Loucy (cell line): ENCODE results near the gene HOPX.

Source experiments
- H2AFZ ChIP-seq: fragments of 200-600 bp; sonication (generic); 2 replicates; pipeline ENCODE4 v1.6.0; 2016; ENCODE audit warnings: antibody characterized with exemption, mild to moderate bottlenecking, low read length, moderate library complexity
- H3F3A ChIP-seq: fragments of 200-600 bp; 2 replicates; pipeline ENCODE4 v1.6.0; 2016; ENCODE audit warnings: antibody characterized with exemption, low read depth, mild to moderate bottlenecking
- H3K27me3 ChIP-seq: fragments of 200-600 bp; sonication (generic); 2 replicates; pipeline ENCODE4 v1.6.1; 2014; ENCODE audit warnings: low read length, mild to moderate bottlenecking; ENCODE audit not compliant: insufficient read depth, poor library complexity, severe bottlenecking
- H3K36me3 ChIP-seq: fragments of 200-600 bp; sonication (generic); 2 replicates; pipeline ENCODE4 v1.6.1; 2016; ENCODE audit warnings: low read length; ENCODE audit not compliant: insufficient read depth
- H3K4me1 ChIP-seq: fragments of 200-600 bp; sonication (generic); 2 replicates; pipeline ENCODE4 v1.5.1; 2014; ENCODE audit warnings: low read length, mild to moderate bottlenecking; ENCODE audit not compliant: insufficient read depth, poor library complexity, severe bottlenecking
- H3K4me2 ChIP-seq: fragments of 200-600 bp; sonication (generic); 2 replicates; pipeline ENCODE4 v1.6.0; 2014; ENCODE audit warnings: antibody characterized with exemption, low read length, low read depth, mild to moderate bottlenecking; ENCODE audit not compliant: poor library complexity, severe bottlenecking
- H3K4me3 ChIP-seq: fragments of 200-600 bp; sonication (generic); 2 replicates; pipeline ENCODE4 v1.5.1; 2014; ENCODE audit warnings: low read length, mild to moderate bottlenecking, mixed read lengths; ENCODE audit not compliant: poor library complexity, severe bottlenecking
- H3K79me2 ChIP-seq: fragments of 200-600 bp; sonication (generic); 2 replicates; pipeline ENCODE4 v1.6.1; 2014; ENCODE audit warnings: low read length; ENCODE audit not compliant: insufficient read depth
- H3K9ac ChIP-seq: fragments of 200-600 bp; sonication (generic); 2 replicates; pipeline ENCODE4 v1.6.0; 2014; ENCODE audit warnings: mild to moderate bottlenecking, low read depth, low read length, moderate library complexity; ENCODE audit not compliant: poor library complexity, severe bottlenecking
- H3K9me2 ChIP-seq: fragments of 200-600 bp; sonication (generic); replicated peaks from 2 replicates; pipeline ENCODE4 v1.6.1; 2016; ENCODE audit warnings: low read depth, low read length, mixed read lengths
- H3K9me3 ChIP-seq: fragments of 200-600 bp; sonication (generic); 2 replicates; pipeline ENCODE4 v1.6.1; 2014; ENCODE audit warnings: mild to moderate bottlenecking, antibody characterized with exemption, low read length, low read depth; ENCODE audit not compliant: insufficient read depth
- H4K20me1 ChIP-seq: fragments of 200-600 bp; sonication (generic); 2 replicates; pipeline ENCODE4 v1.6.0; 2014; ENCODE audit warnings: antibody characterized with exemption, low read length, mild to moderate bottlenecking; ENCODE audit not compliant: insufficient read depth, poor library complexity, severe bottlenecking
- EZH2phosphoT487 ChIP-seq: fragments of 200-600 bp; IDR thresholded peaks from 2 replicates; pipeline ENCODE4 v1.6.1; 2018; ENCODE audit warnings: antibody characterized with exemption, mild to moderate bottlenecking, moderate library complexity, borderline replicate concordance
- TF ChIP-seq, protein P1 (sequence below): fragments of 200-600 bp; sonication (generic); conservative IDR thresholded peaks from 2 replicates; pipeline ENCODE4 v1.5.1; 2014; ENCODE audit warnings: mild to moderate bottlenecking, antibody characterized with exemption, low read length

The HOPX gene

DNA sequence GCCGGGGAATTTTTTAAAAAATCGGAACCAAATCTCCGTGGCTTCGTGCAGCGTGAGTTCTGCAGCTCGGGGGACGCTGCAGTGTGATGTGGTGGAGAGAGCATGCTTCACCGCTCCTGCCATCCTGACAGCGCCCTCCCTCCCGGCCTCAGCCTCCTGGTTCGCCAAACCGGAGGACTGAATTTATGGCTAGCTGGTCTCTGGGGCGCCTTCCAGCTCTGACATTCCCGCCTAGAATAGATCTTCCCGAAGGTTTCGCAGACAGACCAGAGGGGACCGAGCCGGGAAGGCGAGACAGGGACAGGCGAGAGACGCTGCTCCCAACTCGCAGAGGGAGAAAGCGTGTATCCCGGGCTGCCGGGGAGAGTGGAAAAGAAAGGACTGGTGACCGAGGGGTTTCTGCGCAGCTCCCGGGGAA is 25.9 kb downstream of the HOPX start:
- Histone ChIP-seq H3K36me3 (no peaks in the 10 kb centered on the region), H2AFZ (no peak overlapping the region), H3K79me2 (no peaks in the 10 kb centered on the region), H3F3A (peaks cover 9% of the 10 kb centered on the region; the same call in 1 of the 2 replicates), H3K27me3 (no peaks in the 10 kb centered on the region), H3K9ac (no peak overlapping the region), H4K20me1 (no peaks in the 10 kb centered on the region), H3K4me3 (no peak overlapping the region), H3K4me2 (no peak overlapping the region), H3K4me1 (peaks cover 76% of the 10 kb centered on the region), H3K9me3 (no peaks in the 10 kb centered on the region), H3K9me2 (no peaks in the 10 kb centered on the region)
- TF ChIP-seq, protein P1, sequence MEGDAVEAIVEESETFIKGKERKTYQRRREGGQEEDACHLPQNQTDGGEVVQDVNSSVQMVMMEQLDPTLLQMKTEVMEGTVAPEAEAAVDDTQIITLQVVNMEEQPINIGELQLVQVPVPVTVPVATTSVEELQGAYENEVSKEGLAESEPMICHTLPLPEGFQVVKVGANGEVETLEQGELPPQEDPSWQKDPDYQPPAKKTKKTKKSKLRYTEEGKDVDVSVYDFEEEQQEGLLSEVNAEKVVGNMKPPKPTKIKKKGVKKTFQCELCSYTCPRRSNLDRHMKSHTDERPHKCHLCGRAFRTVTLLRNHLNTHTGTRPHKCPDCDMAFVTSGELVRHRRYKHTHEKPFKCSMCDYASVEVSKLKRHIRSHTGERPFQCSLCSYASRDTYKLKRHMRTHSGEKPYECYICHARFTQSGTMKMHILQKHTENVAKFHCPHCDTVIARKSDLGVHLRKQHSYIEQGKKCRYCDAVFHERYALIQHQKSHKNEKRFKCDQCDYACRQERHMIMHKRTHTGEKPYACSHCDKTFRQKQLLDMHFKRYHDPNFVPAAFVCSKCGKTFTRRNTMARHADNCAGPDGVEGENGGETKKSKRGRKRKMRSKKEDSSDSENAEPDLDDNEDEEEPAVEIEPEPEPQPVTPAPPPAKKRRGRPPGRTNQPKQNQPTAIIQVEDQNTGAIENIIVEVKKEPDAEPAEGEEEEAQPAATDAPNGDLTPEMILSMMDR, result no peak
- no peak for TF ChIP-seq EZH2phosphoT487

DNA sequence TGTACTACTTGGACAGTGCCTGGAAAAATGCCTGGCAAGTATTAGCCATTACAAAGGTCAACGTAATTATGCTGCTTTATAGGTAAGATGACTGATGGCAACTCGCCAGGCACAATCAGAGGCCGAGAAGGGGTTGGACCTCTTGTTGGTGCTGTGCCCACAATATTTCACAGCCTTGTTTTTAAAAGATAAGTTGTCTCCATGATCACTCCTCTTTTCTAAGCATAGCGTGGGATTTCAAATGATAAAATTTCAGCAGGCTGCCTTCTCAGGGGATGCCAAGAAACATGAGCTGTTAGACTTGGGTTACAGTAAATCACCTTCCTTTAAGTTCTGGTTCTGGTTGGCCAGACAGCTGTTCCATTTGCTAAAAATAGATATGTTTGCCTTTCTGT is 26.9 kb downstream of the HOPX start:
- H3K9me3 ChIP-seq, result no peaks in the 10 kb centered on the region
- H3K9me2 ChIP-seq, result no peaks in the 10 kb centered on the region
- no peaks in the 10 kb centered on the region for H3K36me3 ChIP-seq
- H3K4me2 ChIP-seq, result peak overlapping the region; percentile 73
- H3K9ac ChIP-seq, result peak overlapping the region; percentile 63
- H3K27me3 ChIP-seq, result no peaks in the 10 kb centered on the region
- no peak for TF ChIP-seq EZH2phosphoT487
- peak overlapping the region; percentile 57 for H3K4me3 ChIP-seq
- no peak overlapping the region for H2AFZ ChIP-seq
- no peaks in the 10 kb centered on the region for H3K79me2 ChIP-seq
- no peaks in the 10 kb centered on the region for H4K20me1 ChIP-seq
- peaks cover 9% of the 10 kb centered on the region; the same call in 1 of the 2 replicates for H3F3A ChIP-seq
- peaks cover 81% of the 10 kb centered on the region for H3K4me1 ChIP-seq

DNA sequence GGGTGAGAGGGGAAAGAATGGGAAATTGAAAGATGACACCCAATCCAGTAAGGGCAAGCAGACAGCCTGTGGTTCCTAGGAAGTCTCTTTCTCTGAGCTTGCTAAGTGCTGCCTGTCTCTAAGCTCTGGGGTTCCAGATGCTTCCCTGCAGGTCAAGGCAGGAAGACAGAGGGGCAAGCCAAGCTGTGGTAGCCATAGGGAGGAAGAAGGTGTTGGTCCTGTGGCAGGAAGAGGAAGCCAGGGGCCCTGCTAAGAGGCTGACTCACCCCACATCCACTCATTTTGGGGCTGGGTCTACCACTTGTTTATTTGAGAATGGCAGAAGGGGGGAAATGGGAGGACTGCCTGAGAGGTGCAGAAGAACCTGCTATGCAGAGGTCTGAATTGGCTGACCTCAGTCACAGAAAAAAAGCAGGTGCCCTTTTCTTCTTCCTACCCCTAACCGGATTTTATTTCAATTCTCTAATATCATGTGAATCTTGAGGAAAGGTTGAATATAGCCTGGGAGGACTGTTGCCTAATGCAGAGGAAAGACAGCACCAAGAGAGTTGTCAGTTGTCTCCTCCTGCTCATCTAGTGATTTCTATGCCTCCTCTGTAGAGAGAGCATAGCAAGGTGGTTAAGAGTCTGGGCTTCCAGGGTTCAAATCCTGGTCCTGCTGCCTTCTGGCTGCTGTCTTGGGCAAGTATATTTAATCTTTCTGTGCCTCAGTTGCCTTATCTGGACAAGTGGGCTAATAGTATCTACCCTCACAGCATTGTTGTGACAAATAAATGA is 27.4 kb downstream of the HOPX start:
- H3K4me1 ChIP-seq, result peaks cover 76% of the 10 kb centered on the region
- H3F3A ChIP-seq, result peaks cover 9% of the 10 kb centered on the region; the same call in 1 of the 2 replicates
- H3K9me2 ChIP-seq, result no peaks in the 10 kb centered on the region
- H3K9me3 ChIP-seq, result no peaks in the 10 kb centered on the region
- no peaks in the 10 kb centered on the region for H3K27me3 ChIP-seq
- no peaks in the 10 kb centered on the region for H3K79me2 ChIP-seq
- peak overlapping the region; percentile 57 for H3K4me3 ChIP-seq
- H3K9ac ChIP-seq, result peak overlapping the region; percentile 68
- H2AFZ ChIP-seq, result no peak overlapping the region
- no peaks in the 10 kb centered on the region for H4K20me1 ChIP-seq
- peak overlapping the region; percentile 73 for H3K4me2 ChIP-seq
- no peaks in the 10 kb centered on the region for H3K36me3 ChIP-seq
- TF ChIP-seq, protein P1, result no peak
- no peak for TF ChIP-seq EZH2phosphoT487
